Stimulated activated CD4-positive, alpha-beta T cell treated with anti-CD3 and anti-CD28 coated beads, Interleukin-4, amount 100 ng/mL, for 24 hours (primary cell): ENCODE measurements around the gene FRY.

Experiments
- DNase-seq: peaks from one replicate; pipeline ENCODE4 v3.0.0-alpha.2; 2020

The FRY gene

GRCh38 chr13:32136061-32136460, 104.5 kb downstream of the FRY start:
- DNase-seq: no peak

DNA sequence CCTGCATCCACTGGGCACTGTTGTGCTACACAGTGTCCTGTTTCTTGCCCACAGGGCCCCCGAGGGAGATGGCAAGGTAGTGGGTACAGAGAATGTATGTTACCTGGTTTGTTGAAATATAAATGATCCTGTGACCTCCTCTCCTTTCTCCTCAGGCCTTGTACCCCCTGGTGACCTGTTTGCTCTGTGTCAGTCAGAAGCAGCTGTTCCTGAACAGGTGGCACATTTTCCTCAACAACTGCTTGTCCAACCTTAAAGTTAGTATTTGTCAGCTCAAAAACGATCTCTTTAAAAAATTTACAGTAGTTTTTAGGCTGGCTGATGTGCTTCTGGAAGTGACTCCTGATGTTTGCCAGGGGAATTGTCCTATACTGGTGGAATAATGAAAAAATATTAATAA, 105.1 kb downstream of the FRY start:
- no peak for DNase-seq

DNA sequence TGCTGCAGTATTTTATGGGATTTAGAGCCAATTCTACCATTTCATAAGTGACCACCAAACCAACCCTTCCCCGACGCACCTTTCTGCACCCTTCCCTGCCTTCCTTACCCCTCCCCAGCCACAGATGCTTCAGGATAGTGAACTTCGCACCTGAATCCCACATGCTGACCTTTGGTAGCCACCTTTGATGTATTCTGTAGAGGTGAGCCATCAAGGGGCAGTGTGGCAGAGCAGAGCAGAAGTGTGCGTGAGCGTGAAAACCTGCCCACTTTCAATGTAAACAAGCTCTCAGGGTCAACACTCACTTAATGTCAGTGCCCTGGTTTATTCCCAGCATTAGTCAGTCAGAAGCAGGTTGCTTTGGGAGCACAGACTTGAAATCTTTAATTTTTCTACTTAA, 107.7 kb downstream of the FRY start:
- no peak for DNase-seq

- DNase-seq: no peak
Observed at GRCh38 chr13:32140109-32140508, 108.5 kb downstream of the FRY start.

DNA sequence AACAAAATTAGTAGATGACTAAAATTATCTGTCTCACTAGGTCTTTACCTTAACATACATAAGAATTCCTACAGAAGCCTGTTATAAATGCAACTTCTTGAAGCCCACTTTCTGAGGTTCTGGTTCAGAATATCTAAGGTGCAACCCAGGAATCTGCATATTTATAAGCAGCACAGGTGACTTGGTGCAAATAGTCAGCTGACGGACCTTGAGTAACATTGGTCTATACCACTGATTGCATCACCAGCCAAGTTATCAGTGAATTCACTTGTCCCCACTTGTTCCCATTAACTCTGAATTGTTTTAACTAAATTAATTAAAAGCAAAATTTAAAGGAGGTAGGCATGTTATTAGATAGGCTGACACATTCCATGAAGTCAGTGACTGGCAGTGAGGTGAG, 109.9 kb downstream of the FRY start:
- no peak for DNase-seq

DNA sequence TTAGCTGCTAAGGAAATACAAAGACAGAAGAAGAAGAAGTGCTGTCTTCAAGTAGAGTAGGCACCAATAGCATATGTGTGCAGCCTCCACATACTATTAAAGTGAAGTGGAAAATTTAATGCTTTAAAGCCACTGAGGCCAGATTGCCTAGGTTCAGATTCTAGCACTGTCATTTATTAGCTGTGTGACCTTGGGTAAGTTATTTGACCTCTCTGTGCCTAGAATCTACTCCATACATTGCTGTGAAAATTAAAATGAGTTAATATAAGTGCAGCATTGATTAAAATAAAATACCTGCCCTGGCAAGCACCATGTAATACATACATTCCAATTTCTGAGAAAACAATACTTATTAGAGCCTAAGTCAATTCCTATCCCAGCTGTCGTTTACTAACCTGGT, 110.5 kb downstream of the FRY start:
- no peak for DNase-seq

GRCh38 chr13:32142956-32143375, 111.4 kb downstream of the FRY start:
- DNase-seq: no peak

- DNase-seq: no peak
Observed at GRCh38 chr13:32147193-32147592, 115.6 kb downstream of the FRY start.

DNA sequence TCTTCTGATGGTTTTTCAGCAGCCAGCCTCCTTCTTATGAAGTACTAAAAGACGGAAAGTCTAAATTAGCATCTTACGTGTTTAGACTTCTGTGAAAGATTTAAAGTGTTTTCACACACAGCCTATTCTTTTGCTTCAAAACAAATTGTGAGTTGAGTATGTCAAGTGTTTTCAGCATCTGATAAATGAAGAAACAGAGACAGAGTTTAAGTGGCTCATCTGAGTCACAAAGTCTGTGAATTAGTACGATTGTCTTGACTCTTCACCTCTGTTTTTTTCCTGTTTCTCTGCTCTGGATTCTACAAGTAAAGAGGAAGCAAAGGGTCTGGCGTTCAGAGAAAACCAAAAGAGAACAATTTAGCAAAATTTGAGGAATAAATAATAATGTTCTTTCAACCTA, 116.4 kb downstream of the FRY start:
- DNase-seq: no peak

GRCh38 chr13:32150239-32150638, 118.7 kb downstream of the FRY start:
- DNase-seq: no peak

DNA sequence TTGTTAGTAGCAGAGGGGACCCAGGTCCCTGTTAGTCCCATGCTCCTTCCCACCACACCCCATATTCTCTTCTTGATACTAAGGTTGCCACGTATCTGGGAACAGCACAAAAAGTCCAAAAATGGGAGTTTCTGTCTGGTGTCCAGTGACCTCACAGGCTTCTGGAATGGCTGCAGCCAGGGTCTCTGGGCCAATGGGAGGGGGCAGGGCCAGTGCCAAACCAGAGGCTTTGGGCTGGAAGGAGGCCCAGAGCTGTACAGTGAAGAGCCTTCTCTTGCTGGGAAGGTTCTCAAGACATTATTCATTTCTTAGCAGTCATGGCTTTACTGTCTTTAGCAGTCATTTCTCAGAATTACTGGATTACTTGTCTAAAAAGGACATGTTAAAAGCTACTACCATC, 119.2 kb downstream of the FRY start:
- no peak for DNase-seq

DNA sequence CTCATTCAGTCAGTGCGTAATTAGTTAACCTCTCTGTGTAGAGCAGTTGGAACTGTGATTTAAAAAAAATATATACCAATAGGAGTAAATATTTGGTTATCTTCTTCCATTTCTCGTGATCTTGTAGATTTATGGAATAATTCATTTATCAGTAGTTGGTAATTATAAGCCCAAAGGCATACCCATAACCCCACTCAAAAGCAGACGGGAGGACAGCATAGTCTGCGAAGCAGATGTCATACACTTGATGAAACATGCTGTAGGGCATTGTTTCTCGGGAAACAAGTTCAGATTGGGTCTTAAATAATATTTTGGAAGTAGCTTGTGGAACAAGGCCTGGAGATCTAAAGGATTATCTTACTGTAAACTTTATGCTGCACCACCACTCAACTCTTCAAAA, 119.7 kb downstream of the FRY start:
- DNase-seq: no peak

GRCh38 chr13:32153056-32153455, 121.5 kb downstream of the FRY start:
- no peak for DNase-seq

- no peak for DNase-seq
Observed at GRCh38 chr13:32159137-32159869, 127.7 kb downstream of the FRY start.

- DNase-seq: no peak
Observed at GRCh38 chr13:32162395-32163005, 130.9 kb downstream of the FRY start.

DNA sequence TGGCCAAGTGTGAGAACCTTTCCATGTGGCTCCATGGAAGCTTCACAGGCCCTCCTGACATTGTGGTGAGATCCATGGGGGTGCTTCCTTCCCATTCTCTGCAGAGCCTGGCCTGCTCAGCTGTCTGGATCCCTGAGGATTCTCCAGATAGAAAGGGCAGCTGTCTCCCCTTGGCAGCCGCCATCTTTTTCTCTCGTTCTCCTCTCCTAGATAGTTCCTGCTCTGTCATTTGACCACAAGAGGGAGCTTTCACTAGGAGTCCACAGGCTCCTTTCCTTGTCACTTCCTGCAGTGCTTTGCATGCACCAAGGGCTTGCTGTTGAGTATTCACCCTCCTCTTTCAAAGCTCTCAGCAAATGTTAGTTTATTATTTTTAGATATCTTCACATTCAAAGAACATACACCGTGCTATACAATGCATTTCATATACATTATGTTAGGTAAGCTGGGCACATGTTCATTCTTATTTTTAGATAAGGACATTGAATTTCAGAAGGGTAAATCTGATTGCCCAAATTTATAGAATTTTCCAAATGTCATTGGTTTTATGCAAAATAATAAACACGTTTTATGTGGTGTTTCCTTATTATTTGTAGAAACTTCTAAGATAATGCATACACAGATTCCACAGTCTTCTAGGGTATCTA, 133.2 kb downstream of the FRY start:
- peak; percentile 33 for DNase-seq

DNA sequence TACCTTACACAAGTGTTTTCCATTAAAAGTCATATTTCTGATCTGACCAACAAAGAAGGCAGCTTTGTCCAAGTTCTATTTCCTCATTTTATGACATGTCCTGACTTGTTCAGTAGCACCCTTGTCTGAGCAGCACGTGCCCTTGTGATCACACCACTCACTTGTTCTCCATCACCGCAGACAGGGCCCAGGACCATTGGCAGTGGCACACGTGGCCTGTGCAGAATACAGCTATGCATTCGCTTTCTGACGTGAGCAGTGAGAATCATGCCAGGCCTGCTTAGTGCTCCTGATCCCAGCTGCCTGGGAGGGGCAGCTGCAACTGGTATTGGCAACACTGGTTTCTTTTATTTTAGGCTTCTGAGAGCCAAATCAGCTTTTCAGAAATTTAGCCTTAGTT, 134.2 kb downstream of the FRY start:
- DNase-seq: no peak

DNA sequence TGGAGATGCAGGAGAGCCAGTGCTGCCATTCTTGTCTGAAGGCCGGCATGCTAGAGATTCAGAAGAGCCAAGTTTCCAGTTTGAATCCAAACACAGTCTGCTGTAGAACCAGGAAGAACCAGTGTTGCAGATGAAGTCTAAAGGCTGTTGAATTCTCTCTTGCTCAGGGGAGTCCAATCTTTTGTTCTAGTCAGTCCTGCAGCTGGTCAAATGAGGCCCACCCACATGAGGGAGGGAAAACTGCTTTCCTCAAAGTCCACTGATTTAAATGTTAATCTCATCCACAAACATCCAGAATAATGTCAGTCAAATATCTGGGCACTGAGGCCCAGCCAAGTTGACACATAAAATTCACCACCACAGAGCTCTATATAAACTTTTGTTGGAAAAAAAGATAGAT, 136.6 kb downstream of the FRY start:
- no peak for DNase-seq

DNA sequence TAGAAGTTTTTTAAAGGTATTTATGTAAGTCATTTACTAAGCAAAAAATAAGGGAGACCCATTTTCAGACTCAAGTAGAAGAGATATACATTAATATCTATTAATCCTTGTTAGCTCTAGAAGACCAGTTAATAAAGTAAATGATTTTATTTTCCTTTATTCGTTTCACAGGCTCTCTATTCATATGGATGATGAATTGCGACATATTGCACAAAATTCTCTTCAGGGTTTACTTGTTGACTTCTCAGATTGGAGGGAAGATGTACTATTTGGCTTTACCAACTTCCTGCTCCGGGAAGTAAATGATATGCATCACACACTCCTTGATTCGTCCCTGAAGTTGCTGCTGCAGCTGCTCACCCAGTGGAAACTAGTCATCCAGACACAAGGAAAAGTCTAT, 139.3 kb downstream of the FRY start:
- DNase-seq: no peak

- DNase-seq: no peak
Observed at GRCh38 chr13:32173881-32174280, 142.3 kb downstream of the FRY start.

DNA sequence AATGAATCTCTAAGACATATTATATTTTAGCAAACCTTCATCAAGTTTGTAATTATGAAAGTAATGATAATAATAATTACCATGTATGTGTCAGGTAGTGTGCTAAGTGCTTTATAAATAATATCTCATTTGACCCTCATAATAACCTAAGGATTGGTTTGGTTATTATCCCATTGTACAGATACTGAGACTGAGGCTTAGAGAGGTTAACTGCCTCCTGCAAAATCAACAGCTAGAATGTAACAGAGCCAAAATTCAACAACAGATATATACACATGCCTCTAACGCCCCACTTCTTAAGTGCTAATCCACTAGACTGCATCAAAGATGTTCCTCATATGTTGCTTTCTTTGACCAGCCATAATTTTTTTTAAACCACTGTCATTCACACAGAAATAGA, 142.8 kb downstream of the FRY start:
- no peak for DNase-seq

DNA sequence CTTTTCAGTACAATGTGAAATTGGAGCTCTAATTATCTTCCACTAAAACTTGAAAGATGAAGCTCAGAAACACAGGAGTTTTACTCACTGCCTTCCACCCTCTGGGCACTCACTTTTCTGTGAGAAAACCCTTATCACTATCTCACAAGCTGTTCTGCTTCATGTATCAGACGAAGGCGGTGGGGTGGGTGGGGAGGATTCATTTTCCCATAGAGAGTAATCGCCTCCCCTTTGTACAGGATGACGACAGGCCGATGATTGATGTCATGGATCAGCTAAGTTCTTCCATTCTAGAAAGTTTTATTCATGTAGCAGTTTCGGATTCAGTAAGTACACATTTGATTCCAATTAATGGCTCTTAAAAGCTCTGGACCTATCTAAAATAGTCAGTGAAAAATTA, 143.7 kb downstream of the FRY start:
- DNase-seq: no peak

- DNase-seq: no peak
Observed at GRCh38 chr13:32175943-32176342, 144.4 kb downstream of the FRY start.

DNA sequence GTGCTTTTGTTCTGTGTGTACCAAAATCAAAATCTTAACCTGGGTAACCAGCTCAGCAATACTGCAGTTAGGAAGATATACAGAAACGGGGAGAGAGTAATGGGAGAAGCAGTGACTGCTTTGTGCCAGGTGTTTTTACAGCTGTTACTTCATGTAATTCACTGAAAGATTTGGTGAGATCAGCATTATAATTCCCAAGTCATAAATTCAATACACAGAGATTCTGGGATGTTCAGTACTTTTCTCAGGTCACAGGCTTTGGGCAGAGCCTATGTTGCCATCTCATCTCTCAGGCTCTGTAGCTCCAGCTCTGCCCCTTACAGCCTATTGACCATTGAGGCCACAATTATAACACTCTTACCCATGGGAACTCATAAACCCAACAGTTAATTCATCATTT, 145.1 kb downstream of the FRY start:
- no peak for DNase-seq

DNA sequence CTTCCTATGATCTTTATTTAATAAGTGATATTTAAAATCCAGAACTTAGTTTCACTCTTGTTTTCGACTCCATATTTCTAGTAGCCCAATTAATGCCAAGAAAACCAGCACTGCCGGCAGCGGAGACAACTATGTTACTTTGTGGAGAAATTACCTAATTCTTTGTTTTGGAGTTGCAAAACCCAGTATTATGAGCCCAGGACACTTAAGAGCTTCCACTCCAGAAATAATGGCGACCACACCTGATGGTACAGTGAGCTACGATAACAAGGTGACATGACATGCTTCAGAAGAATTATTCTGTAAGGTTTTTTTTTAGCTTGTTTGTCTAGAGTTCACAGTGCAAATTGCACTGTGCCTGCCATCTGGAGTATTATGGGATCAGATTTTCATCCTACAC, 147.2 kb downstream of the FRY start:
- no peak for DNase-seq
